Bronchial epithelial cell (primary cell): ENCODE results near the gene CA11. TPM values are rescaled to one million over a fixed set of nuclear protein-coding genes. Genes with fewer than 3 reads are reported as not detected.

Experiments used
- DNase-seq: peaks from one replicate; pipeline ENCODE4 v3.0.0-alpha.2; 2010; ENCODE audit warnings: low read depth
- FAIRE-seq: peaks from 2 replicates; lab custom pipeline; 2011; peaks lifted over from hg19 to GRCh38; lab: Jason Lieb, UNC
- H3K27me3 ChIP-seq: 2 replicates; pipeline ENCODE4 v1.5.1; 2011; ENCODE audit warnings: low read length; ENCODE audit not compliant: control insufficient read depth, insufficient read depth
- H3K36me3 ChIP-seq: 2 replicates; pipeline ENCODE4 v1.5.1; 2011; ENCODE audit warnings: low read length; ENCODE audit not compliant: control insufficient read depth, insufficient read depth
- H3K4me3 ChIP-seq: 2 replicates; pipeline ENCODE4 v1.5.1; 2011; ENCODE audit warnings: mild to moderate bottlenecking, low read depth, low read length, control low read depth
- total RNA-seq: library from RNA; depleted of rRNA; stranded (reverse); fragments of >200 nt; gene quantifications from 2 replicates; pipeline ENCODE4 v1.2.1, GENCODE V29; 2014
- TF ChIP-seq, protein P1 (sequence below): IDR thresholded peaks from 2 replicates; pipeline ENCODE4 v1.5.1; 2011; ENCODE audit warnings: mild to moderate bottlenecking, moderate library complexity, low read length, control low read depth, inconsistent platforms; ENCODE audit not compliant: insufficient read depth, severe bottlenecking

CA11 gene
- total RNA-seq, 1 donor from 2014 or later: 2.4 TPM

DNA sequence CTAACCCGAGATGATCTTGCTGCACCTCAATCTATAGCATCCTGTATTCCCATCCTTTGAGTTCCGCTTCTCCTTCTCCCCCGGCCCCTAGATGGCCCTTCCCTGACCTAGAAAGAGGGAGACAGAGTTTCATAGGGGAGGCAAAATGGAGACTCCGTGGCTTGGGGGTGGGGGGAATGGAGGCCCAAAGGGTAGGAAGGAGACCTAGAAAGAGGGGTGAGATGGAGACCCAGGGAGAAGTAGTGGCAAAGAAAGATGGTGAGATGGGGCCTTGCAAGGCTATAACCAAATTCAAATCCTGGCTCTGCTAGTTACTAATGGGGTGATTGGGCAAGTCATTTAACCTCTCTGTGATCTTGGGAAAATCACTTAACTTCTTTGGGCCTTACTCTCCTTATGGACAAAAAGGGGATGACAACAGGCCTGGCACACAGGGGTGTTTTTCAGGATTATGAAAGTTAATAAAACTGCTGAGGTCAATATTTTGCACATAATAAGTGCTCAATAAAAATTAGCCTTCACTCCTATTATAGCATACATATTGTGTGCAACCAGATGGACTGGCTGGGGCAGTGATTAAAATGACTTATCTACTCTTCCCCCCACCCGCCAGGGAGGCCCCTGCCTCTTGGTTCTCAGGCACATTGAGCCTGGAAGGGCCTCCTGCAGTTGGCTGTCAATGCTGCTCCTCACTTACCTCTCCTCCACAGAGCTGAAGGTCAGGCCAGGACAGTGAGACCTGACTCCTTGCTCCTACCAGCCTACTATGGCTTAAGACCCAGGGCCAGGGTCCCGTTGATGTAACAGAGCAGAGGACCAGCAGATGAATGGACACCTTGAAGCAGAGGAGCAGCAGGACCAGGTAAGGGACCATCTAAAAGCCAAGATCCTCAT lies 26.0 kb downstream of the CA11 start:
- peaks cover 26% of the 10 kb centered on the region for H3K36me3 ChIP-seq
- DNase-seq: no peak
- peak overlapping the region; percentile 83 for H3K4me3 ChIP-seq
- no peaks in the 10 kb centered on the region for H3K27me3 ChIP-seq
- TF ChIP-seq, protein P1, sequence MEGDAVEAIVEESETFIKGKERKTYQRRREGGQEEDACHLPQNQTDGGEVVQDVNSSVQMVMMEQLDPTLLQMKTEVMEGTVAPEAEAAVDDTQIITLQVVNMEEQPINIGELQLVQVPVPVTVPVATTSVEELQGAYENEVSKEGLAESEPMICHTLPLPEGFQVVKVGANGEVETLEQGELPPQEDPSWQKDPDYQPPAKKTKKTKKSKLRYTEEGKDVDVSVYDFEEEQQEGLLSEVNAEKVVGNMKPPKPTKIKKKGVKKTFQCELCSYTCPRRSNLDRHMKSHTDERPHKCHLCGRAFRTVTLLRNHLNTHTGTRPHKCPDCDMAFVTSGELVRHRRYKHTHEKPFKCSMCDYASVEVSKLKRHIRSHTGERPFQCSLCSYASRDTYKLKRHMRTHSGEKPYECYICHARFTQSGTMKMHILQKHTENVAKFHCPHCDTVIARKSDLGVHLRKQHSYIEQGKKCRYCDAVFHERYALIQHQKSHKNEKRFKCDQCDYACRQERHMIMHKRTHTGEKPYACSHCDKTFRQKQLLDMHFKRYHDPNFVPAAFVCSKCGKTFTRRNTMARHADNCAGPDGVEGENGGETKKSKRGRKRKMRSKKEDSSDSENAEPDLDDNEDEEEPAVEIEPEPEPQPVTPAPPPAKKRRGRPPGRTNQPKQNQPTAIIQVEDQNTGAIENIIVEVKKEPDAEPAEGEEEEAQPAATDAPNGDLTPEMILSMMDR: no peak
- no peak for FAIRE-seq

DNA sequence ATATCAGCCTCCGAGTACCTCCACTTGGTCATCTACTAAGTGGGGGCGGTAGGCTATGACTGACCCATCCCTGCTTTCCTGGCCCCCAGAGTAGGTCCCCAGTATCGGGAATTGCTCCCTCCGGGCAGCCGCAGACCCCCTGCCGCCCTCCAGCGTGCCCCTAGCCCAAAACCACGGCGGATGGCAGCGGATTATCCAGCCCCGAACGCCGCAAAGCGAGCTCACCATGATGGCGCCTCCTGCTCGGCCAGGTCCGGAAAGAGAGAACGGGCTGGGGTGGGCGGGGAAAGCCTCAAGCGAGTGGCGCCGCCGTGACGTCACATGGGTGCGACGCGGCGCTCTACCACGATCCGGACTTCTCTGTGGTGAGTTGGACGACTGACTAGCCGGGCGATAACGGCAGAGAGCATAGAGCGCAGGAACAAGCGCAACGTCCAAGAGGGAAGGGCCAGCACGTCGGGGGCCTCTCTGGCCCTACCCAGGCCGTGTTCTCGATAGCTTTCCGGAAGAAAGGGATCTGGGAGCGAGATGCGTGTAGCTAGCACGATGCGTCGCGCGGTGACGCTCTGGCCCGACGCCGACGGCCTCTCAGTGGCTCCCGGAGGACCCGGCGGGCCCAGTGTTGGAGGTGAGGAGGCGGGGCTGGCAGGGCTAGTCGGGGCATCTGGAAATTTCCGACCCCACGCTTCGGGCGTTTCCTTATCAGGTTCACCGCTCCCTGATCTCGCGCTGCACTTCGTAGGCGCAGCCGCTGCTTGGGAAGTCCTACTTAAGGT lies 26.9 kb downstream of the CA11 start, which contains the start of the genes RPL18 and SPHK2:
TSS of gene RPL18 (minus strand) at position 263 of the 776 bp plus-strand sequence. CDS start at position 228, 35 bp downstream.
TSS of gene SPHK2 (plus strand) at position 591 of the 776 bp plus-strand sequence. CDS start 1,009 bp downstream, outside the sequence.
- Histone ChIP-seq H3K4me3 (peak within 1 kb of the TSS; percentile 83), H3K36me3 (peaks cover 26% of the 10 kb centered on the region), H3K27me3 (no peaks in the 10 kb centered on the region)
- DNase-seq (peak; percentile 97), FAIRE-seq (peak; percentile 55)
- TF ChIP-seq, protein P1: no peak

DNA sequence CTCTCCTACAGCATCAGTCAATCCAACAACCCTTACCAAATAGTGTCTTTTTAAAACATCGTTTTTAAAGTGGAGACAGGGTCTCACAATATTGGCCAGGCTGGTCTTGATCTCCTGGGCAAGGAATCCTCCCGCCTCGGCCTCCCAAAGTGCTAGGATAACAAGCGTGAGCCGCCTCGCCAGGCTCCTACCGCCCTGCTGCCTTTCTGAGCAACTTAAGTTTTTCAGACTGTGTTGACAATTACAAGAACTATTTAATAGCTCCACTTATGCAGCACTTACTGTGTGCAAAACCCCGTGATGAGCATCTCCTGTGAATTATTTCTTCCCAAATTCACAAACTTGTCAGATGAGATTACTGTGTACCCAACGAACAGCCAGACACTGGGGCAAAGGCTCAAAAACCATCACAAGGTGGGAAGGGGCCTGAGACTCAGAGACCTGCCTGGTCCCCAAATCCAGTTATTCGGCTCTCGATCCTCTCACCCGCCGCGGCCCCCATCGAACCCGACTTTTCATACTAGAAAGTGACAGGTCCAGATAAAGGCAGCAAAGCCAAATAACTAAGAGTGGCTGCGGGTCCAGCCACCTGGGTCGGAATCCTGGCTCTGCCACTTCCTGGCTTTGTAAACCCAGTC lies 27.6 kb downstream of the CA11 start:
- peaks cover 28% of the 10 kb centered on the region for H3K36me3 ChIP-seq
- no peak for FAIRE-seq
- TF ChIP-seq, protein P1: no peak

DNA sequence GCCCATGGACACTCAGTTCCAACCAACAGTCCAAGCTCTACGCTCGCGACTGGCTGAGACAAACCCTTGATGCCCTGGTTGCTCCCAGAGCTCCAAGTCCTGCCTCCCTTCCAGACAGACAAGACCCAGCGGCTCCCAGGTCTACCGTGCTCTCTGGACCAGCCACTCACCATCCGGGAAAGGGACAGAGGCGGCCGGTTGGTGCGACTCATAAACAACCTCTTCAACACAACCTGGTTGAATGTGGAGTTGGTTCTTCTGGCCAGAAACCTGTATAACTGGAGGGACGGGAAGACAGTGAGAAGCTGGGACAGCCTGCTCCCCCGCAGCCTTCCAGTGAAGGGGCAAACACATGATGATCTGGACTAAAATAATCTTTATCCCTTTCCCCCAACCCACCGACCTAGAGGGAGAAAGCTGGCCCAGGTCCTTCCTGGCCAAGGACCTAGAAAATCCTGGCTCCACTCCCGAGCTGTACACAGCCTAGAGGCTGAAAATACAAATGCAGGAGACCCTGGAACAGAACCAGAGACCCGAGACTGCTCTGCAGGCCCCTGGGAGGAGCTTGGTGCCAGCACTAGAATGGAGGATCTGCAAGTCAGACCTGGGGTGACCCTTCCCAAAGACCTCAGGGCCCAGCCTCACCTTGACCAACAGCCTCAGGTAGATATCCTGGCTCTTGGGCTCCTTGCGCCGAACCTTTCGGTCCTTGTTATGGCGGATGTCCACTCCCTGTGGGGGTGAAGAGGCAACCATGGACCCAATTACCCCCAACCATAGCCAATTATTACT lies 28.6 kb downstream of the CA11 start:
- FAIRE-seq (no peak), DNase-seq (no peak)
- peaks cover 28% of the 10 kb centered on the region for H3K36me3 ChIP-seq
- TF ChIP-seq, protein P1: no peak
- no peaks in the 10 kb centered on the region for H3K27me3 ChIP-seq
- peak overlapping the region; percentile 83 for H3K4me3 ChIP-seq

More for the DNA sequence above, 27.6 kb downstream of the CA11 start:
- peak overlapping the region; percentile 83 for H3K4me3 ChIP-seq
- no peaks in the 10 kb centered on the region for H3K27me3 ChIP-seq
- no peak for DNase-seq

DNA sequence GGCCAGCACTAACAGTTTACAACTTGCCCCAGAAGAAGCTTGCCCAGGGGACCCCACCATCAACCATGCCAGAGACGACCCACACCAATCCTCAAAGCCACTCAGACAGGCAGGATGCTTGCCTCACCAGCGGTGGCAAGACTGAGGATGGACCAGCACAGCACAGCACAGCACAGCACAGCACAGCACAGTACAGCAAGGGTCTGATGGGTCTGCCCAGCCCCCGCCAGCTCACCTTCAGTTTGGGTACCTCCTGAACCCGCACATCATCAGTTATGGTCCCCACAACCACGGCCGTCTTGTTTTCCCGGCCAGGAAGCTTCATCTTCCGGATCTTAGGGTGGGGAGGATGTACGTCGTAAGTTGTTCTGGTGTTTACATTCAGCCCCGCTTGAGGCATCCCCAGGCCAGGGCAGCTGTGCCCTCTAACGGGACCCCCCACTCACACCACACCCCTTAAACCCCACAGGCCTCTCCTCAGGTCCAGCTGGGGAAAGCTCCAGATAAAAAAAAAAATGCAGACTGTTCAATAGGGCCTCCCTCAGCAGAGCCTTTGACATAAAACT lies 29.4 kb downstream of the CA11 start:
- FAIRE-seq (no peak), DNase-seq (no peak)
- Histone ChIP-seq H3K4me3 (no peak overlapping the region), H3K36me3 (peaks cover 28% of the 10 kb centered on the region), H3K27me3 (no peaks in the 10 kb centered on the region)
- TF ChIP-seq, protein P1: no peak
